SJCRH30 (cell line): Measurements from ENCODE around the gene CAPN15. TPM values are rescaled to one million over a fixed set of nuclear protein-coding genes. Genes with fewer than 3 reads are reported as not detected.
A peak's percentile ranks its signal among the peaks of the same experiment; 100 is the strongest.

Source experiments
- DNase-seq, 2 experiments: peaks; one replicate each; pipeline ENCODE4 v3.0.0-alpha.2; 2015 to 2020
- H3K27ac ChIP-seq: fragments of 250-450 bp; sonication (Bioruptor Pico); 2 replicates; pipeline ENCODE4 v1.5.1; 2020; ENCODE audit warnings: mild to moderate bottlenecking, moderate library complexity
- H3K27me3 ChIP-seq: fragments of 250-450 bp; sonication (Bioruptor Pico); 2 replicates; pipeline ENCODE4 v1.5.1; 2020; ENCODE audit warnings: mild to moderate bottlenecking, moderate library complexity
- H3K36me3 ChIP-seq: fragments of 250-450 bp; sonication (Bioruptor Pico); 2 replicates; pipeline ENCODE4 v1.5.1; 2020; ENCODE audit warnings: mild to moderate bottlenecking, moderate library complexity
- H3K4me1 ChIP-seq: fragments of 250-450 bp; sonication (Bioruptor Pico); 2 replicates; pipeline ENCODE4 v1.5.1; 2020; ENCODE audit warnings: mild to moderate bottlenecking, moderate library complexity
- H3K4me3 ChIP-seq: fragments of 250-450 bp; sonication (Bioruptor Pico); 2 replicates; pipeline ENCODE4 v1.5.1; 2020; ENCODE audit warnings: mild to moderate bottlenecking, moderate library complexity
- H3K9me3 ChIP-seq: fragments of 250-450 bp; sonication (Bioruptor Pico); replicated peaks from 2 replicates; pipeline ENCODE4 v1.5.1; 2020; ENCODE audit warnings: mild to moderate bottlenecking, moderate library complexity
- total RNA-seq: library from RNA; depleted of rRNA; stranded (reverse); fragments of >200 nt; shearing (Covaris generic); gene quantifications from 2 replicates; pipeline ENCODE4 v1.2.3, GENCODE V29; 2014

Gene CAPN15
- total RNA-seq, 1 experiment from 2014 or later = 54.0 TPM

- Histone ChIP-seq H3K36me3 (peaks cover 9% of the 10 kb centered on the region), H3K4me3 (no peak overlapping the region), H3K9me3 (no peaks in the 10 kb centered on the region), H3K27me3 (peaks cover 31% of the 10 kb centered on the region), H3K27ac (no peak overlapping the region), H3K4me1 (no peaks in the 10 kb centered on the region; the same call in 1 of the 2 replicates)
- DNase-seq = no peak
These were observed 29.1 kb downstream of the CAPN15 start for GRCh38 chr16:556474-557173.

- Histone ChIP-seq H3K36me3 (no peaks in the 10 kb centered on the region), H3K27ac (no peak overlapping the region), H3K4me1 (no peaks in the 10 kb centered on the region; the same call in 1 of the 2 replicates), H3K27me3 (peaks cover 39% of the 10 kb centered on the region), H3K4me3 (no peak overlapping the region), H3K9me3 (no peaks in the 10 kb centered on the region)
- DNase-seq = no peak
These were observed 30.2 kb downstream of the CAPN15 start for GRCh38 chr16:557463-558297.

GRCh38 chr16:558298-559020 lies 30.9 kb downstream of the CAPN15 start:
- H3K4me3 ChIP-seq = no peak overlapping the region
- no peak for DNase-seq
- H3K27ac ChIP-seq = no peak overlapping the region
- peaks cover 2% of the 10 kb centered on the region; the same call in 1 of the 2 replicates for H3K4me1 ChIP-seq
- no peaks in the 10 kb centered on the region for H3K9me3 ChIP-seq
- peaks cover 44% of the 10 kb centered on the region for H3K27me3 ChIP-seq
- no peaks in the 10 kb centered on the region for H3K36me3 ChIP-seq

GRCh38 chr16:559021-559380 lies 31.5 kb downstream of the CAPN15 start:
- Histone ChIP-seq H3K27me3 (peaks cover 48% of the 10 kb centered on the region), H3K9me3 (no peaks in the 10 kb centered on the region), H3K36me3 (no peaks in the 10 kb centered on the region), H3K27ac (no peak overlapping the region), H3K4me3 (no peak overlapping the region), H3K4me1 (peaks cover 5% of the 10 kb centered on the region; the same call in 1 of the 2 replicates)
- no peak for DNase-seq

- Histone ChIP-seq H3K4me1 (peaks cover 6% of the 10 kb centered on the region), H3K27me3 (peaks cover 51% of the 10 kb centered on the region)
- no peak for DNase-seq
These were observed 32.1 kb downstream of the CAPN15 start for GRCh38 chr16:559411-560203.

GRCh38 chr16:560204-560700 lies 32.7 kb downstream of the CAPN15 start, which contains the start of gene PRR35:
Gene PRR35, plus strand, starts transcription at chr16:560394. Its CDS starts 2,901 bp downstream, at chr16:563295.
- Histone ChIP-seq H3K4me1 (peaks cover 13% of the 10 kb centered on the region), H3K27ac (no peak within 1 kb of the TSS), H3K36me3 (no peaks in the 10 kb centered on the region), H3K9me3 (no peaks in the 10 kb centered on the region), H3K27me3 (peaks cover 57% of the 10 kb centered on the region), H3K4me3 (no peak within 1 kb of the TSS)
- DNase-seq = no peak

More at GRCh38 chr16:559411-560203, 32.1 kb downstream of the CAPN15 start:
- no peaks in the 10 kb centered on the region for H3K9me3 ChIP-seq
- no peak overlapping the region for H3K4me3 ChIP-seq
- no peak overlapping the region for H3K27ac ChIP-seq
- H3K36me3 ChIP-seq = no peaks in the 10 kb centered on the region

GRCh38 chr16:560701-561412 lies 33.3 kb downstream of the CAPN15 start:
- Histone ChIP-seq H3K4me1 (peaks cover 18% of the 10 kb centered on the region), H3K9me3 (no peaks in the 10 kb centered on the region), H3K27ac (no peak overlapping the region), H3K4me3 (no peak overlapping the region), H3K36me3 (no peaks in the 10 kb centered on the region), H3K27me3 (peaks cover 61% of the 10 kb centered on the region)
- DNase-seq = no peak

GRCh38 chr16:561413-561794 lies 33.9 kb downstream of the CAPN15 start:
- Histone ChIP-seq H3K27ac (no peak overlapping the region), H3K27me3 (peaks cover 65% of the 10 kb centered on the region), H3K9me3 (no peaks in the 10 kb centered on the region), H3K4me1 (peaks cover 23% of the 10 kb centered on the region), H3K36me3 (no peaks in the 10 kb centered on the region), H3K4me3 (no peak overlapping the region)
- DNase-seq = no peak

GRCh38 chr16:561957-562938 lies 34.7 kb downstream of the CAPN15 start:
- DNase-seq = no peak
- Histone ChIP-seq H3K4me3 (no peak overlapping the region), H3K27ac (no peak overlapping the region), H3K27me3 (peaks cover 65% of the 10 kb centered on the region), H3K36me3 (no peaks in the 10 kb centered on the region), H3K9me3 (no peaks in the 10 kb centered on the region), H3K4me1 (peaks cover 29% of the 10 kb centered on the region)

- Histone ChIP-seq H3K27ac (no peak overlapping the region), H3K36me3 (no peaks in the 10 kb centered on the region), H3K4me1 (peaks cover 29% of the 10 kb centered on the region), H3K27me3 (peaks cover 58% of the 10 kb centered on the region), H3K4me3 (no peak overlapping the region), H3K9me3 (no peaks in the 10 kb centered on the region)
- DNase-seq = no peak
These were observed 35.6 kb downstream of the CAPN15 start for GRCh38 chr16:563072-563644.

- Histone ChIP-seq H3K4me3 (peak overlapping the region; percentile 9; the same call in 1 of the 2 replicates), H3K36me3 (no peaks in the 10 kb centered on the region), H3K27me3 (peaks cover 43% of the 10 kb centered on the region), H3K4me1 (peaks cover 34% of the 10 kb centered on the region), H3K27ac (no peak overlapping the region), H3K9me3 (no peaks in the 10 kb centered on the region)
- DNase-seq = peak in 1 of 2 experiments; percentile 40
These were observed 37.3 kb downstream of the CAPN15 start for GRCh38 chr16:564690-565418.
